GM18861 (cell line): Measurements from ENCODE around the gene CCSER1.

ENCODE experiments used
- ATAC-seq: cut with Tn5 transposase; IDR thresholded peaks from one replicate; pipeline ENCODE4 v1.9.1; 2021; ENCODE audit not compliant: unreplicated experiment

The CCSER1 gene

GRCh38 chr4:90127223-90127705 is at the start of gene CCSER1:
Gene CCSER1, plus strand, starts transcription at chr4:90127394.
- peak; percentile 49 for ATAC-seq

- ATAC-seq, result peak; percentile 93
Observed at GRCh38 chr4:90078440-90078839, 48.8 kb upstream of the CCSER1 start.

GRCh38 chr4:90080116-90080515 is 47.1 kb upstream of the CCSER1 start:
- ATAC-seq, result no peak

- no peak for ATAC-seq
Observed at GRCh38 chr4:90081432-90082144, 45.6 kb upstream of the CCSER1 start.

GRCh38 chr4:90082449-90082848 is 44.7 kb upstream of the CCSER1 start:
- no peak for ATAC-seq

GRCh38 chr4:90084277-90084966 is 42.8 kb upstream of the CCSER1 start:
- no peak for ATAC-seq

- no peak for ATAC-seq
Observed at GRCh38 chr4:90084967-90085295, 42.3 kb upstream of the CCSER1 start.

- no peak for ATAC-seq
Observed at GRCh38 chr4:90093526-90093925, 33.7 kb upstream of the CCSER1 start.

- no peak for ATAC-seq
Observed at GRCh38 chr4:90095000-90095399, 32.2 kb upstream of the CCSER1 start.

- peak; percentile 84 for ATAC-seq
Observed at GRCh38 chr4:90099812-90100211, 27.4 kb upstream of the CCSER1 start.

GRCh38 chr4:90103991-90104390 is 23.2 kb upstream of the CCSER1 start:
- ATAC-seq, result no peak

GRCh38 chr4:90105274-90105673 is 21.9 kb upstream of the CCSER1 start:
- ATAC-seq, result no peak

- ATAC-seq, result no peak
Observed at GRCh38 chr4:90112715-90113114, 14.5 kb upstream of the CCSER1 start.

GRCh38 chr4:90113881-90114457 is 13.2 kb upstream of the CCSER1 start:
- ATAC-seq, result no peak

GRCh38 chr4:90118527-90119195 is 8.5 kb upstream of the CCSER1 start:
- ATAC-seq, result peak; percentile 77

GRCh38 chr4:90120037-90120436 is 7.2 kb upstream of the CCSER1 start:
- no peak for ATAC-seq

- no peak for ATAC-seq
Observed at GRCh38 chr4:90120815-90121214, 6.4 kb upstream of the CCSER1 start.

- no peak for ATAC-seq
Observed at GRCh38 chr4:90121676-90122354, 5.4 kb upstream of the CCSER1 start.

GRCh38 chr4:90122355-90122748 is 4.8 kb upstream of the CCSER1 start:
- no peak for ATAC-seq

- no peak for ATAC-seq
Observed at GRCh38 chr4:90124276-90124675, 2.9 kb upstream of the CCSER1 start.

GRCh38 chr4:90126805-90127204 is 389 bp upstream of the CCSER1 start:
- ATAC-seq, result no peak
